GM12872 (cell line): ENCODE data around the gene RTN1.

Source experiments
- CTCF ChIP-seq: IDR thresholded peaks from 3 replicates; pipeline ENCODE4 v1.5.1; 2011; ENCODE audit warnings: low read depth, mild to moderate bottlenecking, low read length, moderate library complexity; ENCODE audit not compliant: insufficient read depth

RTN1 gene

GRCh38 chr14:59871166-59871495, 555 bp upstream of the RTN1 start:
- TF ChIP-seq CTCF: no peak

DNA sequence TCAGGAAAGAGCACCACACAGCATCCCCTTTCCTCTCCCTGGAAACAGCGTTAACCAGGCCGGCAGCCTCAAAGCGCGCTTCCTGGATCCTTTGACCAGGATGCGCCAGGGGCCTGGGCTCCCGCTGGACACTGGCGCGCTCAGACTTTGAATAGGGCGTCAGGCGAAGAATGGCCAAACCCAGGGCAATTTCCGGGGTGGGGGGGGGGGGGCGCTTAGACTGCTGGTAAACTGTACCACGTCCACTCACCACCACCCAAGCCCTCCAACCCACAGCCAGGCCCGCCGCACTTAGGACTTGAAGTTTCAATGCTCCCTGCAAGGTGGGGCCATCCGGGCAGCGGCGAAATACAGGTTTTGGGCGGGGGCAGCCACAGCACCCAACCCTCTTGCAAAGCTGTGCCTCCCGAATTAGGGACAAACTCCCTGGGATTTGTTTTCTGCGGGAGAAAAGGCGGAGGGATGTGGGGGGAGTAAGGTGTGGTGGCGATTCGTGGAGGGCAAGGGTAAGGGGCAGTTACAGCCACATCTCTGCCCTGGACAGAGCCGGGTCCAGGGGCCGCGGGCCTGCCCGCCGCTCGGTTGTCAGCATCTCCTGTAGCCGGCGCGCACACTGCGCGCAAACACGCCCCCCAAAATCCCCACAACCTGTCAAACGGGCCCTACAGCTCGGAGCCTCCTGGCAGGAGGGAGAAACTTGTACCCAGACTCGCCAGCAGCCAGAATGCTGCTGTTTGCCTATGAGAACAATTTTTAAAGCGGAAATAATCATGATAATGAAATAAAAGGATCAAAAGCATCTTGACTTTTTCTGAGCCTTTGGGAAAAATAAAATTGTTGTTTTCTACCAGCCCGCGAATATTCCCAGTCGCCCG, 958 bp downstream of the RTN1 start:
- TF ChIP-seq CTCF: no peak

DNA sequence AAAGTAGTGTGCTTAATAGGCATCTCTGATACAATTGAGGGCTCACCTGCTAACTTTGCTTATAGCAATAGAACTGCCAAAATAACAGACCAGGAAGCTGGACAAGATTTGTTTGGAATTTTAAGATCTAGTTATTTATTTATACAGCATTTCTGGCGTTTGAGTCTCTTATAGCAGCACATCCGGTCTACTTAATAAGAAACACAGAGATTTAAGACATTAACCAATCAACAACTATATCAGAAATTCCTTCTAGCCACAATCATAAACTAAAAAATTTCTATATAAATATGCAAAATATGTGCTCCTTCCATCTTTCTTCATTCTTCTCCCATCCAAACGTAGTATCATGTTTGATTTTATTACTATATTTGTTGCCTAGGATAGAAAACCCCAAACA, 2.6 kb downstream of the RTN1 start:
- TF ChIP-seq CTCF: no peak

- TF ChIP-seq CTCF: no peak
These were observed 6.6 kb downstream of the RTN1 start for GRCh38 chr14:59863806-59864525.

DNA sequence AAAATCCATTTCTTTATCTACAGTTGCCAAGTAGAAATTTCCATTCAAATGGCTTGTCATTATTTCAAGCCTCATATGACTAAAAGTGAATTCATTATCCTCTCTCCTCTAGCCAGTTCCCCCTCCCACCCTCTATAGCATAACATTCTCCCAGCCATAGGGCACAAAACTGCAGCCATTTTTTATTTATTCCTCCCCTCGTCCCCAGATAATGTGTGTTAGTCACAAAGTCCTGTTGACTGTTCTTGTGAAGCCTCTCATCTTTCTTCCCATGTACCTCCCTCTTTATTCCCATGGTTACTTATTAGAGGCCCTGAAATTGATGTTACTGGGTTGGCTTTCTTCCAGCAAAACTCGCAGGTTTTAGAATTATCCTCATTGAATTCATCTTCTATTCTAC, 13.2 kb downstream of the RTN1 start:
- TF ChIP-seq CTCF: no peak

DNA sequence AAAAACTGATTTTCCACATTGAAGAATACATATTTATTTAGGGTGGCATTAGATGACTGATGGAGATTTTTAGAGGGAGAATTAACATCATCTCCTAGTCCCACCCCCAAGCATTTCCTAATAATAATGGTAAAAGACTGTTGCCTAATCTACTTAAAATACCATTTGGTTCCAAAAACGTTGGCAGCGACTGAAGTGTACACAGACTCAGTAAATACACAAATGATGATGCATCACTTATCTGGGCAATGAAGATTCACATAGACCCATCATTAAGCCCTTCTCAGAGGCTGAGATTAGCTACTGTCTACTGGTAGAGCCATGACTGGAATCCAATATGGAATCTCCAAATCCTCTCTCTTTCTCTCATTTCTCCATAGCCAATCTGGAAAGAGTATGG, 18.2 kb downstream of the RTN1 start:
- TF ChIP-seq CTCF: no peak

- no peak for TF ChIP-seq CTCF
These were observed 20.1 kb downstream of the RTN1 start for GRCh38 chr14:59850458-59850857.
